GM18498 (cell line): ENCODE measurements around the gene APH1A.
"Not testable (repeated sequence)": the region's sequence is repeated elsewhere in the genome, so short reads cannot be mapped to it uniquely, and the experiment has no call there.

Source experiments
- ATAC-seq: cut with Tn5 transposase; IDR thresholded peaks from one replicate; pipeline ENCODE4 v1.9.1; 2021; ENCODE audit warnings: mild to moderate bottlenecking, moderate library complexity; ENCODE audit not compliant: unreplicated experiment

APH1A gene

DNA sequence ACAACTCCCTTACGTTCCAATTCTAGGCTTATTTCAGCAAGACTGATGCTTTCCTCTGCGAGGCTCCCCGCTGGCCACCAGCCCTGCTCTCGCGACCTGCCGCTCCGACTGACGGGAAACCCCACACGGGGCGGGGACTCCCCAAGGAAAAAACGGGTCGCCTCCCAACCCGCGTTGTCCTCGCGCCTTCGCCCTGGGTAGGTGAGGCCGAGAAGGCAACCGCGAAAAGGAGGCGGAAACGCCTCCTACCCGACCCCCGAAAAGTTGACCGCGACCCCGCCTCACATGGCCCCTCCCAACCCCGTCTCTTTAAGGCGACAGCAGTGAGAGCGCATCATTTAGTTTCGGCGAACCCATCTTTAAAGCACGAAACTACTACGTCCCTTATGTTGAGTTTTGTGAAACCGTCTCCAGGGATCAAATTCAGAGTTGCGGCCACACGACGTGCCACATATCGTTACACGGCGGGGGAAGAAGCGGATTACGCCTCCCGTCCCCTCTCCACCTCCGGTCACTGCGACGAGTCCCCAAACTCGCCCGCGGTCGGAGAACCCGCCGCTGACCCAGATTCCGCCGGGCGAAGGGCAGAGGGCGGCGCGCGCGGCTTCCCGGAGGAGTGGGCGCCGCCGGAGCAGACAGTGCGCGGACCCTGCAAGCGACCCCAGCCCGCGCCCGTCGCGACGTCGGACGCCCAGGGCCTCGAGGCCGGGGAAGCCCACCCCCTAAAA lies 34.1 kb downstream of the APH1A start:
- peak; percentile 51 for ATAC-seq

DNA sequence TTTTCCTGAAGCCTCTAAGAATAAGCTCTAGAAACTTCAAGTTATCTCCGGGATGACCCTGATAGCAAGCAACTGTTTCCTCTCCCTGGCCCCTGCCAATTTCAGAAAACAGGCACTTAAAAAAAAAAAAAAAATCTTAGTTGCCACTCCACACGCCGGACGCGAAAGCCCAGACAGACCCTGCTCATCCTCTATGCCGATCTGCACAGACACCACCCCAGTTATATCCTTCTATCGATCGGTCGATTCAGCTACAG lies 34.6 kb downstream of the APH1A start:
- no peak for ATAC-seq

DNA sequence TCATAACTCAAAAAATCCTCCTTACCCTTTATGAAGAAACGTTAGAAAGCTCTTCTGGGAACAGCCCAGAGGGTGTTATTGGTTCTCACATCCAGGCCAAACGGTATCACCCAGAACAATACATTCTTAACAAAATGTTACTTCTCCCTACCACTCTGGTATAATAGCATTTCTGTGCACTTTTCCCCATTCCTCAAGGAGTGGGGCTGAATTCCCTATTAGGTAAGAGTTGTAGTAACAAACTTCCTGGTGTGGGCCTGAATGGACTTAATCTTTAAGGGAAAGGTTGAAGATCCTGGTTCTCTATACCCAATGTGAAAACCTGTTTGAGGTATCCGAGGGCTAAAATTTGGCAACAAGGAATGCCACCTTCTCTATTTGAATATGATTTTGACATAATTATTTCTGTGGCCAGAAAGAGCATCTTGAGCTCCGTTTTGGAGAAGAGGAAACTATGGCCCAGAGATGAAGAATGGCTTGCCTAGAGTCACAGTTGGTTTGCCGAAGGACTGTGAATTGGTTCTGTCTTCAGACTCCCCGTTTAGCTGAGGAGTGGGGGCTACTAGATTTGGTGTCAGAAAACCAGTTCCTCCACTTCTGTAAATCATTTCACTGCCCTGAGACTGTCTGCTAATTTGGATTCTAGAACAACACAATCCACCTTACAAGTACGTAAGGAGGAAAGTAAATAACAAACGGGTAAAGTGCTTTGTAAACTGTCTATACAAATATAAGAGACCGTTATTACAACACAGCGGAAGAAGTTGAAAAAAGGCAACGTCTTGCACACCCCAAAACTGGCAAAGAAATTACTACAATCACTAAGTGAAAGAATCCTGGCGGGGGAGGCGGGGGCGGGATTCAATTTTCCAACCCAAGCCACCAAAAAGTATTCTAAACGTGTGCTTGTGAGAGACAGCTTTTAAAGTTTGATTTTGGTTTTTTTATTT lies 35.2 kb downstream of the APH1A start:
- no peak for ATAC-seq

DNA sequence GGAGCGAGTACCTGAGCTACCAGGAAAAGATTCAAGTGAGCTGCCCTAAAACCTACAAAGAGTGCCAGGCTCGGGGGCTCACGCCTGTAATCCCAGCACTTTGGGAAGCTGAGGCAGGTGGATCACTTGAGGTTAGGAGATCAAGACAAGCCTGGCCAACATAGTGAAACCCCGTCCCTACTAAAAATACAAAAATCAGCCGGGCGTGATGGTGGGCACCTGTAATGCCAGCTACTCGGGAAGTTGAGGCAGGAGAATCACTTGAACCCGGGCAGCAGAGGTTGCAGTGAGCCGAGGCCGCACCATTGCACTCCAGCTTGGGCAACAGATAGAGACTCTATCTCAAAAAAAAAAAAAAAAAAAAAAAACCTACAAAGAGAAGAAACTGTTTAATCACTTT lies 35.9 kb downstream of the APH1A start:
- not testable (repeated sequence) for ATAC-seq

DNA sequence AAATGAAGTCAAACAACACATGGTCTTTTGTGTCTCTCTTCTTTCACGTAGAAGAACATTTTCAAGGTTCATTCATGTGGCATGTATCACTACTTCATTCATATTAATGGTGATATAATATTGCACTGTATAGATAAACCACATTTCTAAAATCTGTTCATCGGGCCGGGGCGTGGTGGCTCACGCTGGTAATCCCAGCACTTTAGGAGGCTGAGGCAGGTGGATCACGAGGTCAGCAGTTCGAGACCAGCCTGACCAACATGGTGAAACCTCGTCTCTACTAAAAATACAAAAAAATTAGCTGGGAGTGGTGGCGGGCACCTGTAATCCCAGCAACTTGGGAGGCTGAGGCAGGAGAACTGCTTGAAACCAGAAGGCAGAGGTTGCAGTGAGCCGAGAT lies 40.6 kb downstream of the APH1A start:
- not testable (repeated sequence) for ATAC-seq

DNA sequence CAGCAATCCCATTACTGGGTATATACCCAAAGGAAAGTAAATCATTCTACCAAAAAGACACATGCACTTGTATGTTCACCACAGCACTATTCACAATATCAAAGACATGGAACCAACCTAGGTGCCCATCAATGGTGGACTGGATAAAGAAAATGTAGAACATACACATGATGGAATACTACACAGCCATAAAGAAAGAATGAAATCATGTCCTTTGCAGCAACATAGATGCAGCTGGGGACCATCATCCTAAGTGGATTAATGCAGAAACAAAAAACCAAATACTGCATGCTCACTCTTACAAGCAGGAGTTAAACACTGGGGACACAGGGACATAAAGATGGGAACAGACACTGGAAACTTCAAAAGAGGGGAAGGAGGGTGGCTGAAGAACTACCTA lies 41.6 kb downstream of the APH1A start:
- no peak for ATAC-seq

DNA sequence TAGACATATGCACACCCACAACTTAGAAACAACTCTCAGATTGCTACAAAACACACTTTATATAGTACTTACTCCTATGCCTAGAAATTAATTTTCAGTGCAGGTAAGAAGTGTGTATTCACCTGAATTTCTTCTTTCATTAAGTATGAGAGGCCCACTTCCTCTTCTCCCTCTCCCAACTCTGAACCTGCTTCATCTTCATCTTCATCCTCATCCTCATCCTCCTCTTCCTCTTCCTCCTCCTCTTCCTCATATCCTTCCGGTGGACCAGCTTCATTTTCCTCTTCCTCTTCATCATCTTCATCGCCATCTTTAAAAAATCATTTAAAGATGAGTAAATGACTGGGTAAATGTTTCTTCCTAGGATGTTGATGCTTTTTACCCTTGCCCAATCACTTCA lies 42.3 kb downstream of the APH1A start:
- ATAC-seq: no peak

DNA sequence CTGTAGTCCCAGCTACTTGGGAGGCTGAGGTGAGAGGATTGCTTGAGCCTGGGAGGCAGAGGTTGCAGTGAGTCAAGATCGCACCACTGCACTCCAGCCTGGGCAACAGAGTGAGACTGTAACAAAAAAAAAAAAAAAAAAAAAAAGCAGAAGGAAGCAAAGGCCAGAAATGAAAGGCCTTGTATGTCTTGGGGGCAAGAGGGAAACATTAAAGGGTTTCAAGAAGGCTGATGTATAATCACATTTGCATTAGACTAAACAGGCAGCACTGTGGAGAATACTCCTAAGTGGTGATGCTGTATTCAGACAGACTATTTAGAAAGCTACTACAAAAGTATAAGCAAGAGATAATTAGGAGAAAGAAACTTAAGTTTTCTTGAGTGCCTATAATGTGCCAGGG lies 43.3 kb downstream of the APH1A start:
- ATAC-seq: no peak

DNA sequence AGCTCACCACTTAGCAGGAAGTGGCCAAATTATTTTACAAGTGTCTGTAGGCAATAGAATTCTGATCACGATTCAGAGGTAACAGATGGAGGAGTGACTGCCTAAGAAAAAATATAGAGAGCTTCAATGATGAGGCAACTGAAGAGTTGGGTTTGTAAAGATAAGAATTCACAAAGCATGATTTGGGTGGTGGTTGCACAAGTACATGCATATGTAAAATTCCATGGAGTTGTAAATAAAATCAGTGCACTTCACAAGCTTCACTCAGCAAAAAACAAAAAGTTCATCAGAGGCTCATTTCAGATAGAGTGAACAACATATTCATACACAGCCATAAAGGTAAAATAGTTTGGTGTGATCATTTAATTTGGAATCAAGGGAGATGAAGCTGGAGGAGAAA lies 43.8 kb downstream of the APH1A start:
- ATAC-seq: no peak

DNA sequence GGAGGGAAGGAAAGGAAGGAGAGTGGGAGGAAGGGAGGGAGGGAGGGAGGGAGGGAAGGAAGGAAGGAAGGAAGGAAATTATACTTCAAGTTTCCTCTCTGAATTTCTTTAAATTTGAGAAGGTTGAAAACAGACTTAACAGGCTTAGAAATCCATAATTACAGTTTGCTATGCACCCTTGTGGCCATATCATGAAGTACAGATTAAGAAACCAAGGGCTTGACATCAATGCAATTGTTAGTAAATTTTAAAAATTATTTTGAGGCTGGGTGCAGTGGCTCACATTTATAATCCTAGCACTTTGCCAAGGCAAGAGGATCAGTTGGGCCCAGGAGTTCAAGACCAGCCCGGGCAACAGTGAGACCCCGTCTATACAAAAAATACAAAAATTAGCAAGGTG lies 47.3 kb downstream of the APH1A start:
- ATAC-seq: no peak

DNA sequence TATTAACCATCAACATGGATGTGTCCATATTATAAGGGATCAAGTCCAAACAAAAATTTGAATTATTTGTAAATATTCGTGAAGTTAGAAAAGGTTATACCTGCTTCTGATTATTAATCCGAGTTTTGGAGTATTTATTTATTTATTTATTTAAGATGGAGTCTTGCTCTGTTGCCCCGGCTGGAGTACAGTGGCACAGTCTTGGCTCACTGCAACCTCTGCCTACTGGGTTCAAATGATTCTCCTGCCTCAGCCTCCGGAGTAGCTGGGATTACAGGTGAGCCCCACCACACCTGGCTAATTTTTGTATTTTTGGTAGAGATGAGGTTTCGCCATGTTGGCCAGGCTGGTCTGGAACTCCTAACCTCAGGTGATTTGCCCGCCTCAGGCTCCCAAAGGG lies 53.0 kb downstream of the APH1A start:
- not testable (repeated sequence) for ATAC-seq
